Activated CD8-positive, alpha-beta memory T cell treated with anti-CD3 and anti-CD28 coated beads, Interleukin-2, amount 10 ng/mL, durations not matched to agents 7 days and 5 days (primary cell): ENCODE results near the gene KRTAP9-7. TPM values are rescaled to one million over a fixed set of nuclear protein-coding genes. Genes with fewer than 3 reads are reported as not detected.
"Not testable (repeated sequence)": the region's sequence is repeated elsewhere in the genome, so short reads cannot be mapped to it uniquely, and the experiment has no call there.

Experiments used
- ATAC-seq: fragments of 150-1000 bp; cut with Tn5 transposase; one replicate; pipeline ENCODE4 v1.10.0; 2021; ENCODE audit warnings: moderate library complexity
- CTCF ChIA-PET: fragments of 350-600 bp; sonication (Branson Sonifier 250); formaldehyde crosslinking; loops from one replicate; lab custom pipeline; 2021; ENCODE audit warnings: antibody characterized with exemption; lab: Charles Lee
- DNase-seq: peaks from one replicate; pipeline ENCODE4 v3.0.0-alpha.2; 2020
- H3K27ac Mint-ChIP-seq: one replicate; pipeline ENCODE4 v1.8.0; 2021; ENCODE audit warnings: mild to moderate bottlenecking, mixed read lengths
- H3K27me3 Mint-ChIP-seq: one replicate; pipeline ENCODE4 v1.8.0; 2021; ENCODE audit warnings: mixed read lengths
- H3K36me3 Mint-ChIP-seq: one replicate; pipeline ENCODE4 v1.8.0; 2021; ENCODE audit warnings: mild to moderate bottlenecking, mixed read lengths
- H3K4me1 Mint-ChIP-seq: one replicate; pipeline ENCODE4 v1.8.0; 2021; ENCODE audit warnings: mixed read lengths
- H3K4me3 Mint-ChIP-seq: one replicate; pipeline ENCODE4 v1.8.0; 2021; ENCODE audit warnings: mild to moderate bottlenecking, moderate library complexity, mixed read lengths
- H3K9me3 Mint-ChIP-seq: one replicate; pipeline ENCODE4 v1.8.0; 2022; ENCODE audit warnings: low read depth, mixed read lengths
- total RNA-seq, 2 experiments: library from RNA; stranded (reverse); gene quantifications; one replicate each; pipeline ENCODE4 v1.2.3, GENCODE V29; 2021

Gene KRTAP9-7
- total RNA-seq, 2 experiments from 2014 or later: not detected

DNA sequence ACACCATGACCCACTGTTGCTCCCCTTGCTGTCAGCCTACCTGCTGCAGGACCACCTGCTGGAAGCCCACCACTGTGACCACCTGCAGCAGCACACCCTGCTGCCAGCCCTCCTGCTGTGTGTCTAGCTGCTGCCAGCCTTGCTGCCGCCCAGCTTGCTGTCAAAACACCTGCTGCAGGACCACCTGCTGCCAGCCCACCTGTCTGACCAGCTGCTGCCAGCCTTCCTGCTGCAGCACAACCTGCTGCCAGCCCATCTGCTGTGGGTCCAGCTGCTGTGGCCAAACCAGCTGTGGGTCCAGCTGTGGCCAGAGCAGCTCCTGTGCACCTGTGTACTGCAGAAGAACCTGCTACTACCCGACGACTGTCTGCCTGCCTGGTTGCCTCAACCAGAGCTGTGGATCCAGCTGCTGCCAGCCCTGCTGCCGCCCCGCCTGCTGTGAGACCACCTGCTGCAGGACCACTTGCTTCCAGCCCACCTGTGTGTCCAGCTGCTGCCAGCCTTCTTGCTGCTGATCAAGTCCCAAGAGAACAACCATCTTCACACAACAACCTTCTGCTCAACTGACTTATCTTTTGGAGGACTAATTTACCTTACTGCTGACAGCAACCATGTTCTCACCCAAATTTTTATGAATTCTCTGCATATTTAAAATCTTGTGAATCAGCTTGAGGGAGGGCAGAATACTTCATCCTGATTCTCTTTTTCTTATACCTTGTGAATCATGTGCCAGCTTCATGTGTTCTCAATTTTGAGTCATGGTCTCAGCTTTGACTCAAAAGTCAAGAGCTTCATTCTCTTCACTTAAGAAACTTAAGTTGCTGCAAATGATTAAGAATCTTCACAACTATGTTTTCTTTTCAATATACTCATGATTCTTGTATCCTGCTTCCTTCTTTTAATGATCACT is 19.9 kb upstream of the KRTAP9-7 start, which contains the start of gene KRTAP9-9:
Gene KRTAP9-9 (plus strand): TSS at position 4 of the 910 bp plus-strand sequence.
- DNase-seq, H3K9me3 Mint-ChIP-seq, H3K27ac Mint-ChIP-seq, H3K4me3 Mint-ChIP-seq, ATAC-seq, CTCF ChIA-PET, H3K36me3 Mint-ChIP-seq, H3K4me1 Mint-ChIP-seq: not testable (repeated sequence)
- H3K27me3 Mint-ChIP-seq: peaks cover 66% of the 10 kb centered on the region

DNA sequence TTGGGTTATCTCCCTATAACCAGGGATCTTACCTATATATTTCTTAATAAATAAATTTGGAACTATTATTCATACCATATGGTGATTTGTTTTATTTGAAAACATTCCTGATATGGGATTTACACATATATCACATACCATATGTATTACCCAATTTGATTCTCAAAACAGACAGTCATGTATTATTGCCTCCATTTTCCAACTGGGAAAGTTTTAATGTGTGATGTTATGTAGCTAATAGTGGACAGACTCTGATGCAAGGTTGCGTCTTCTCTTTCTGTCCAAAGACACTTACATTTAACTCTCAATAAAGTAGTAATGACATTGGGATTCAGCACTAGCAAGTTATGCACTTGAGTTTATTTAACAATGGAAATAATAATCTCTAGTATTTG is 19.2 kb upstream of the KRTAP9-7 start:
- H3K27me3 Mint-ChIP-seq: peaks cover 68% of the 10 kb centered on the region
- no peaks in the 10 kb centered on the region for H3K4me1 Mint-ChIP-seq
- H3K4me3 Mint-ChIP-seq: no peak overlapping the region
- ATAC-seq: no peak
- CTCF ChIA-PET: no interaction called here
- H3K9me3 Mint-ChIP-seq: no peaks in the 10 kb centered on the region
- H3K36me3 Mint-ChIP-seq: no peaks in the 10 kb centered on the region
- H3K27ac Mint-ChIP-seq: no peak overlapping the region
- no peak for DNase-seq

DNA sequence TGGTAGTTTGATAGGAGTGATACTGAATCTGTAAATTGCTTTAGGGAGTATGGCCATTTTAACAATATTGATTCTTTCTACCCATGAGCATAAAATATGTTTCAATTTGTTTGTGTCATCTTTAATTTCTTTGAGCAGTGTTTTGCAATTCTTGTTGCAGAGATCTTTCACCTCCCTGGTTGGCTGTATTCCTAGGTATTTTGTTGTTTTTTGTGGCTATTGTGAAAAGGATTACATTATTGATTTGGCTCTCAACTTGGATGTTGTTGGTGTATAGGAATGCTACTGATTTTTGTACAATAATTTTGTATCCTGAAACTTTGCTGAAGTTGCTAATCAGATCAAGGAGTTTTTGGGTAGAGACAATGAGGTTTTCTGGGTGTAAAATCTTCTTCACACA is 17.1 kb upstream of the KRTAP9-7 start:
- Mint-ChIP-seq H3K4me1 (no peaks in the 10 kb centered on the region), H3K9me3 (no peaks in the 10 kb centered on the region), H3K27ac (no peak overlapping the region), H3K27me3 (peaks cover 68% of the 10 kb centered on the region), H3K36me3 (no peaks in the 10 kb centered on the region), H3K4me3 (no peak overlapping the region)
- no peak for DNase-seq
- no peak for ATAC-seq
- CTCF ChIA-PET: no interaction called here

DNA sequence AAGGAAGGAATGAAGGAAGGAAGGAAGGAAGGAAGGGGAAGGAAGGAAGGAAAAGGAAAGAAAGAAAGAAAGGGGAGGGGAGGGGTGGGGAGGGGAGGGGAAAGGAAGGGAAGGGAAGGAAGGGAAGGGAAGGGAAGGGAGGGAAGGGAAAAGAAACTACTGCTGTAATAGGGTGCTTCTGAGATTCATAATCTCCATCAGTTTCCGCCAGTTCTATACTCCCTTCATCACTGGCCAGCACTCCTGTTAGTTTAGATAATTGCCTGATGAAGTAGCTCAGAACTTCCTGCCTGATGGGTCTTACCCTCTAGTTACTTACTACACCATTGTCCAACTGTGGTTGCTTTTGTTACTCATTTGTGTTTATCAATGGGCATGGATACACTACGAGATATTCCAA is 12.3 kb upstream of the KRTAP9-7 start:
- Mint-ChIP-seq H3K9me3 (no peaks in the 10 kb centered on the region), H3K27ac (no peak overlapping the region), H3K27me3 (peaks cover 50% of the 10 kb centered on the region), H3K4me3 (no peak overlapping the region), H3K36me3 (no peaks in the 10 kb centered on the region), H3K4me1 (no peaks in the 10 kb centered on the region)
- no peak for ATAC-seq
- CTCF ChIA-PET: interaction anchor here (0.6 kb wide), 1 partner anchor 27 kb away, joined by 3 read pairs; no protein-coding TSS in a partner anchor
- no peak for DNase-seq

DNA sequence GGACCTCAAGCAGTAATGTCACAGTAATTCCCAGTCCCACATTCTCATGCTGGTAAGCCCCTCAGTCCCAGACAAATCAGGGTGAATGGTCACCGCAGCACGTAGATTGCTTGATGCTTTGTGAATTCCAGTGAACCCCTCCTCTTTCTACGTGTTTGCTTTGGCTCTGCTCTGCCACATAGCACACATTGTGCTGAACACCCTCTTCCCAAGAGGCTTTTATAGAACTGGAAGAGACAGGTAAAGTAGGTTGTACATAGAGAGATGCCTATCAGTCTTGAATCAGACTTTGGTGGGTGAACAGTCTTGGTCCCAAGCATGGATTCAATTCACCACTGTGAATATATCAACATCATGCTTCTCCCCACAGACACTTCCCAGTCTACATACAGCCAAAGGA is 10.9 kb upstream of the KRTAP9-7 start:
- no peaks in the 10 kb centered on the region for H3K4me1 Mint-ChIP-seq
- no peak overlapping the region for H3K4me3 Mint-ChIP-seq
- DNase-seq (no peak), ATAC-seq (no peak)
- no peaks in the 10 kb centered on the region for H3K36me3 Mint-ChIP-seq
- H3K27me3 Mint-ChIP-seq: peaks cover 37% of the 10 kb centered on the region
- H3K9me3 Mint-ChIP-seq: no peaks in the 10 kb centered on the region
- no peak overlapping the region for H3K27ac Mint-ChIP-seq
- CTCF ChIA-PET: no interaction called here

DNA sequence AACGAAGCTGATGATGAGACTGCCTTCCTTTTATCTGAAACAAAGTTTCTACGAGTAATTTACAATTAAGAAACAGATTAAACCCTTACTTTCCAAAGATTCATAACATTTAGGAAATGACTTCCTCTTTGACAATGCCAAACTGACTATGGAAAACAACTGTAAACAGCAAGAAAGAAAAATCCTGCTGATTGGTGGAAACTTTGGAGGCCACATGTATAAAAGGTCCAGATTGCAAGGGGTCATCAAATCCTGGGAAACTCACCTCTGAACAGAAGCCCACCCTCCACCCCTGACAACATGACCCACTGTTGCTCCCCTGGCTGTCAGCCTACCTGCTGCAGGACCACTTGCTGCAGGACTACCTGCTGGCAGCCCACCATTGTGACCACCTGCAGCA is 10.4 kb upstream of the KRTAP9-7 start, which contains the start of gene KRTAP9-6:
Gene KRTAP9-6 (plus strand): TSS at position 301 of the 400 bp plus-strand sequence. CDS start 0 bp downstream, at position 301.
- no peak within 1 kb of the TSS for H3K4me3 Mint-ChIP-seq
- no peak for DNase-seq

DNA sequence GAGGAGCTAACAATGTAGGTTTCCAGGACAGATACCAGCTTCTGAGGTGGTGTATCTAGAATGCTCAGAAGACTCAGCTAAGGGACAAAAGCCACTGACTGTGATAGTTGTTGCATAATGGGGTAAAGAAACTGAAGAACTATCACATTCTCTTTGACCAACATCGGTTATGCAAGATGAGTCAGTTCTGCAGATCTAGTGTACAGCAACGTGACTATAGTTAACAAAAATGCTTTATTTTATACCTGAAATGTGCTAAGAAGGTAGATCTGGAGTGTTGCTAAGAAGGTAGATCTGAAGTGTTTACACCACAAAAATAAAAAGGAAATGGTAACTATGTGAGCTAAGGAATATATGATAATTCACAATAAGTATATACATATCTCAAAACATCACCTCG is 7.8 kb upstream of the KRTAP9-7 start:
- peaks cover 10% of the 10 kb centered on the region for H3K27me3 Mint-ChIP-seq
- CTCF ChIA-PET: no interaction called here
- H3K4me1 Mint-ChIP-seq: no peaks in the 10 kb centered on the region
- no peaks in the 10 kb centered on the region for H3K9me3 Mint-ChIP-seq
- no peak for DNase-seq
- no peak for ATAC-seq
- no peak overlapping the region for H3K4me3 Mint-ChIP-seq
- no peaks in the 10 kb centered on the region for H3K36me3 Mint-ChIP-seq
- H3K27ac Mint-ChIP-seq: no peak overlapping the region

More for the DNA sequence above, 10.4 kb upstream of the KRTAP9-7 start, which contains the start of gene KRTAP9-6:
- Mint-ChIP-seq H3K36me3 (no peaks in the 10 kb centered on the region), H3K27me3 (peaks cover 34% of the 10 kb centered on the region), H3K4me1 (no peaks in the 10 kb centered on the region), H3K27ac (no peak within 1 kb of the TSS), H3K9me3 (no peaks in the 10 kb centered on the region)
- CTCF ChIA-PET: no interaction called here
- no peak for ATAC-seq

DNA sequence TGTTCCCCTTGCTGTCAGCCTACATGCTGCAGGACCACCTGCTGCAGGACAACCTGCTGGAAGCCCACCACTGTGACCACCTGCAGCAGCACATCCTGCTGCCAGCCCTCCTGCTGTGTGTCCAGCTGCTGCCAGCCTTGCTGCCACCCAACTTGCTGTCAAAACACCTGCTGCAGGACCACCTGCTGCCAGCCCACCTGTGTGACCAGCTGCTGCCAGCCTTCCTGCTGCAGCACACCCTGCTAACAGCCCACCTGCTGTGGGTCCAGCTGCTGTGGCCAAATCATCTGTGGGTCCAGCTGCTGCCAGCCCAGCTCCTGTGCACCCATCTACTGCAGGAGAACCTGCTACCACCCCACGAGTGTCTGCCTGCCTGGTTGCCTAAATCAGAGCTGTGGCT is 4.2 kb upstream of the KRTAP9-7 start:
- H3K4me1 Mint-ChIP-seq, H3K9me3 Mint-ChIP-seq, ATAC-seq, H3K36me3 Mint-ChIP-seq, DNase-seq, CTCF ChIA-PET, H3K27ac Mint-ChIP-seq, H3K4me3 Mint-ChIP-seq, H3K27me3 Mint-ChIP-seq: not testable (repeated sequence)

DNA sequence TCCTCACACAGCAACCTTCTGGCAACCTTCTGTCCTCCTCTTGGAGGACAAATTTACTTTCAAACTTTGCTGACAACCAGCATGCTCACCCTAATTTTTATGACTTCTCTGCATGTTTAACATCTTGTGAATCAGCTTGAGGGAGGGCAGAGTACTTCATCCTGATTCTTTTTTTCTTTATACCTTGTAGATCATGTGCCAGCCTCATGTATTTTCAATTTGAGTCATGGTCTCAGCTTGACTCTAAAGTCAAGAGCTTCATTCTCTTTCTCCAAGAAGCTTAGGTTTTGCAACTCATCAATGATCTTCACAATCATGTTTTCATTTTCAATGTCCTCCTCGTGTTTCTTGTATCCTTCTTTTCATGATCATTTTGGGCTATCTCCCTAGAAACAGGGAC is 3.6 kb upstream of the KRTAP9-7 start:
- no peak for ATAC-seq
- H3K9me3 Mint-ChIP-seq: no peaks in the 10 kb centered on the region
- no peak overlapping the region for H3K4me3 Mint-ChIP-seq
- H3K27me3 Mint-ChIP-seq: peaks cover 12% of the 10 kb centered on the region
- no peaks in the 10 kb centered on the region for H3K36me3 Mint-ChIP-seq
- H3K4me1 Mint-ChIP-seq: no peaks in the 10 kb centered on the region
- H3K27ac Mint-ChIP-seq: no peak overlapping the region
- CTCF ChIA-PET: no interaction called here
- no peak for DNase-seq

DNA sequence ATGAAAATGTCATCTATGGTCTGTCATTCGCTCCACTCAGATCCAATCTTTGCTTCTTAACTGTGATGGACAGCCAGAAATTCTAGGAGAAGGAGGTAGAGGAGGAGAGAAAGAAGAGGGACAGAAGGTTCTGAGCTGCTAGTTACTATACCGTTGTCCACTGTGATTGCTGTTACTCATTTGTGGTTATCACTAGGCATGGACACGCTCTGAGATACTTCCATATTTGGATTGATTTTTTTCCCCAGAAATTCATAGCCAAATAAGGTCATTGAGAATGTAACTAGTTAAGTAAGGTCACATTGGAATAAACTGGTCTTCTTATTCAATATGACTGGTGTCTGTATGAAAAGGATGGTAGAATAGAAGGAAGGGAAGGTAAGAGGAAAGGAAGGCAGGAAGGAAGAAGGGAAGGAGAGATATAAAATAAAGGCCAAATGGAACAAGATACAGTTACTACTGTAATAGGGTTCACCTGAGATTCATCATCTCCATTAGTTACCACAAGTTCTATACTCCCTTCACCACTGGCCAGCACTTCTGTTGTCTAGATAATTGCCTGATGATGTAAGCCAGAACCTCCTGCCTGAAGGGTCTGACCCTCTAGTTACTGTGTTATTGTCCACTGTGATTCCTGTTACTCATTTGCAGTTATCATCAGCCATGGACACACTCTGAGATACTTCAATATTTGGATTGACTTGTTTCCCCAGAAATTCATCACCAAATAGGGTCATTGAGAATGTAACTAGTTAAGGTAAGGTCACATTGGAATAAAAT is 2.9 kb downstream of the KRTAP9-7 start:
- CTCF ChIA-PET: no interaction called here
- ATAC-seq: no peak
- Mint-ChIP-seq H3K4me1 (no peaks in the 10 kb centered on the region), H3K27ac (no peak overlapping the region), H3K27me3 (peaks cover 33% of the 10 kb centered on the region), H3K9me3 (no peaks in the 10 kb centered on the region), H3K4me3 (no peak overlapping the region), H3K36me3 (no peaks in the 10 kb centered on the region)
- DNase-seq: no peak

DNA sequence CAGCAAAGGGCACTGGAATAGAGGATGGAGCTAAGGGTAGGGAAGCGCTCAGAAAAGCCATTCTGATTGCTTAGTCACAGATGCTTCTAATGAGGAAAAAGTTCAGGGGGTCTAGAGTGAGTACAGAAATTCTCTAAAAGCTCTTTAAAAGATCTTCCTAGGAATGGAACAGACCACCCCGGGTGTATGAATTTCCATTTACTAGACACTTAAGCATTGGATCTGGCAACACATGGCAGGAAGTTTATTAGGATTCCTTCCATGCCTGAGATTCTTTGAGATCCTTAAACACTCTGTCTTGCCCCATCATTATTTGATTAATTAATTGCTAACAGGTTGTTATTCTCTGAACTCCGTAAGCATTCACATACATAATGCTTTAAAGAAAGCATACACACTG is 8.5 kb downstream of the KRTAP9-7 start:
- DNase-seq (no peak), ATAC-seq (no peak)
- Mint-ChIP-seq H3K4me3 (no peak overlapping the region), H3K36me3 (no peaks in the 10 kb centered on the region), H3K27ac (no peak overlapping the region), H3K9me3 (no peaks in the 10 kb centered on the region), H3K27me3 (peaks cover 14% of the 10 kb centered on the region), H3K4me1 (no peaks in the 10 kb centered on the region)
- CTCF ChIA-PET: no interaction called here

DNA sequence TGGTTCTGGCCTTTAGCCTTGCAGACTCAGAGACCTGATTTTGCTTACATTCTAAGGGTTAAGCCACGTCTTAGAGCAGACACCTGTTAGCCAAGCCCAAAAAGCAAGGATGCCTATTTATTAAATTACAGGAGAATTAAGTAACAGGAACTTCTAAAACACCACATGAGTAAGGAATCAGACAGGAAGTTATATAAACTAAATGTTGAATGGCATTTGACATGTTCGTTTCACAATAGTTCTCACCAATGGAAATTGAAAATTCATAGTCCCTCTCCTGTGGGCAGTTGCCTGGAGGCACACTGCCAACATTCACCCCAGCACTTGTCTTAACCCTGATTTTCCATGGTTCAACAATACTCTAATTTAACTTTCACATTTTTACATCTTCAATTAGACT is 9.0 kb downstream of the KRTAP9-7 start:
- Mint-ChIP-seq H3K9me3 (no peaks in the 10 kb centered on the region), H3K4me3 (no peak overlapping the region), H3K4me1 (no peaks in the 10 kb centered on the region), H3K27ac (no peak overlapping the region), H3K27me3 (peaks cover 12% of the 10 kb centered on the region), H3K36me3 (no peaks in the 10 kb centered on the region)
- CTCF ChIA-PET: no interaction called here
- ATAC-seq: no peak
- DNase-seq: no peak

DNA sequence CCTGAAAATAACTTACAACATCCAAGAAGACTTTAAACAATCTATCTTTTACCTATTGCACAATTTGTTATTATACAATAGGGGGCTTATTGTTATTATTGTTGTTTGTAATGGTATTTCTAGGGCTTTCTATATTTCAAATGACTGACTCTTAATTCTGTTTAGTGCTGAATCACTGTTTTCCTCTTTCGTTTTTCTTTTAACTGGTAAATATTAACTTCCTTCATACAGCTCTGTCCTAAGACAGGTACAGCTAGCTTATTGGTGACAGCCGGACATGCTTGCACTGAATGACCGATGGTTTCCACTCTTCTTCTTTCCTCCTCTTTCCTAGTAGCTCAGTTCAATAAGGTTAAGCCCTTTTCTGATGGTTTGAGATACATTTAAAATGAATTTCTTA is 11.6 kb downstream of the KRTAP9-7 start:
- H3K4me1 Mint-ChIP-seq: no peaks in the 10 kb centered on the region
- H3K27ac Mint-ChIP-seq: no peak overlapping the region
- no peaks in the 10 kb centered on the region for H3K36me3 Mint-ChIP-seq
- DNase-seq: no peak
- no peaks in the 10 kb centered on the region for H3K9me3 Mint-ChIP-seq
- no peak for ATAC-seq
- peaks cover 21% of the 10 kb centered on the region for H3K27me3 Mint-ChIP-seq
- H3K4me3 Mint-ChIP-seq: no peak overlapping the region
- CTCF ChIA-PET: no interaction called here
